CMK (cell line): ENCODE results near the gene LRRC7.

Source experiments
- DNase-seq: peaks from one replicate; pipeline ENCODE4 v3.0.0-alpha.2; 2010; ENCODE audit warnings: low read depth

LRRC7 gene

DNA sequence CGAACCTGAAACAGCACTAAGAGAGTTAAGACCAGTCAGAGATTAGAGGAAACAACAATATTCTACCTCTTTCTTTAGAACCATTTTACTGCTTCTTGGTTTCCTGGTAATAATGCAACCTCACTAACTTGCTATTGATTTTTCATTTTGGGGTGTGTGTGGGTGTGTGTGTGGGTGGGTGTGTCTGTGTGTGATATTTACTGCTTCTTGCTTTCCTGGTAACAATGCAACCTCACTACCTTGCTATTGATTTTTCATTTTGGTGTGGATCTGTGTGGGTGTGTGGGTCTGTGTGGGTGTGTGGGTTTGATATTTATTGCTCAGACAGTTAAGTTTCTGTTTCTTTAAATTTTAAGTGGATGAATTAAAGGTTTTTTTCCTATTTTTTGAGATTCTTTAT, 208.8 kb downstream of the LRRC7 start:
- DNase-seq = no peak

DNA sequence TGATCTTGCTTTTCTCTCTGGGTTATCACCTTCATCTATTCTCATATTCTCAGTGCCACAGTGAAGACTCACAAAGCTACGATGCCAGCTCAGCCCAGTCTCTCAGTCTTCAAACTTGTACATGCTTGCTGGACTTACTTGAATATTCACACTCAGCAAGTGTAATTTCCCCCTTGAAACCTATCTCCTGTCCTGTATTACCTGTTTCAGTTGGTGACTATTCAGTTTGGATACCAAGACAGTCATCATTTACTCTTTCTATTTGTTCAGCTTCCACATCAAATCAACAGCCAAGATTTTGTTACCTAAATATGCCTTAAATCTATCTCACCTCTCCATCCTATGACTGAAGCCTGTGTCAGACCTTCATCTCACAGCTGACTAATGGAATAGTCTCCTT, 209.7 kb downstream of the LRRC7 start:
- DNase-seq = no peak

GRCh38 chr1:69777971-69778370, 210.2 kb downstream of the LRRC7 start:
- no peak for DNase-seq

- DNase-seq = no peak
Observed at GRCh38 chr1:69787151-69787550, 219.4 kb downstream of the LRRC7 start.

- DNase-seq = no peak
Observed at GRCh38 chr1:69791311-69791710, 223.6 kb downstream of the LRRC7 start.

- no peak for DNase-seq
Observed at GRCh38 chr1:69794831-69795230, 227.1 kb downstream of the LRRC7 start.

GRCh38 chr1:69814926-69815325, 247.2 kb downstream of the LRRC7 start:
- DNase-seq = no peak

DNA sequence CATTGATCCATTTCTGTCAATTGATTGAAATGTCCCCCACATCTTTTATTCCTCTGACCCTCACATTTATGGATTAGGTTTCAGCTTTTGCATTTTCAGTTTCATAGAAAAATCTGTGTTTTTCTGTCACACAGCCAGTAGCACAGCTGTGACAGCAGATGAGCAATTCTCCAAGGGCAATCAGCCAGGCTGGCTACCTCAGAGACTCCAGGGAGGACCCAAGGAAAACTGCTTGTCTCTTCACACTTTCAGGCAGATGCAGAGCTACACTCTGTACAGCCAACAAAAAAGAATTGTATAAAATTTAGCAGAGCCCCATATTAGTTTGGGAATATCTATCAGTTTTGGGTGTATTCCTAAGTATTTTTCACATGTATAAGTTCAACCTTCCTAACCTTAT, 257.2 kb downstream of the LRRC7 start:
- DNase-seq = no peak

- DNase-seq = no peak
Observed at GRCh38 chr1:69827732-69828131, 260.0 kb downstream of the LRRC7 start.

GRCh38 chr1:69833536-69833935, 265.8 kb downstream of the LRRC7 start:
- no peak for DNase-seq

DNA sequence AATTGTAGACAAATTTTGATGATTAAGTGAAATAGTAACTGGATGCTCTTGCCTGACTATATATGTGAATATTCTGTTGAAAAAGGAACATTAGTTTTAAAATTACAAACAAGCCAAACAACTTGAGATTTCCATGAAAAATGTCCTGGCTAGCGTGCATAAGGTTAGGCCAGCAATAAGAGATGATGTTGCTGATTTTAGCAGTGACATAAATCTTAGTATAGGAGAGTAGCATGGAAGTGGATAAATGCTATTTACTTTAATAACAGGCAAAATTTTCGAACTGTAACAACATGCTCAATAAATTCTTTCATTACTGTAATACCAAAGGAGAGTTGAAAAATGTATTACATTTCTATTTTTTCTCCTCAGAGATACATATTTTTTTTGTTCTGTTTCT, 266.6 kb downstream of the LRRC7 start:
- no peak for DNase-seq

DNA sequence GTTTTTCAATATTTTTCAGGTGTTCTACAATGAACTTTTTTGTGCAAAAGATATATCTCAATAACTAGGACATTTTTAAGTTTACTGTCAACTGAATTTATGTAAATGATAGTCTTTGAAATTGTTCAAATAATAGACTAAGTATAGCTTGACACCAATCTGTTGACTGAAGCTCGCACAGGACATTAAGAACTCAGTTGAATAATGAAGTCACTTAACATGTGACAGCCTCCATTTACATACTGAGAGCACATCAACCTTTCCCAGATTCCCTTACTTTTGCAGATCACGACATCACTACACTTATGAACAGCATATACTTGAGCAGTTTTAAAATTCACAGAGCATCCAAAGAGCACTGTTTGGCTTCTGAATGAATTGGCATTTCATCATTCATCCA, 268.2 kb downstream of the LRRC7 start:
- DNase-seq = no peak

DNA sequence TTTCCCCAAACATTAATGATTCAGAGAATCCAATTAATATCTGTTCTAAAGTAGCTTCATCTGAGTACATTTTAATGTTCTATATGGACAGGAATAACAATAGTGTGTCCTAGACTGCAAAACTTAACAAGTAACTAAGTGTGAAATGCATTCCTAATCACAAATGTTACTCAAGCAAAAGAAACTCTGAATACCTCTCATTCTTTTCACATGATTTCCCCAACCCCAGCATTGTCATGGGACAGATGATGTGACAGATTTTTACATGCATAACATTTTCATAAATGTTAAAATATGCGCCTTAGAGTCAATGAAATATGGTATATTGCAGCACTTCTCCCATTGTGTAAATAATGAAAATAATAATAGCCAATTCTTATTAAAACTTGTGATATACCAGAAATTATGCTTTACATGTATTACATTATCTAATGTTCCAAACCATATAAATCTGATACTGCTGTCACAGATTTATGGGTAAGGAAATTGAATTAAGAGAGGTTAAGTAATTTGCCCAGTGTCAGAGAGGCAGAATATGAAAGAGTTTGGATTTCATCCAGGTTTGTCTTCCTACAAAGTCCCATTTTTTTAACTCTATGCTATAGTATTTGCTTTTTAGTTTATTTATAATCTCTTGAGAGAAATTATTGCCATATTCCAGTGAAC, 269.4 kb downstream of the LRRC7 start:
- DNase-seq = no peak

- DNase-seq = no peak
Observed at GRCh38 chr1:69842326-69842725, 274.6 kb downstream of the LRRC7 start.

DNA sequence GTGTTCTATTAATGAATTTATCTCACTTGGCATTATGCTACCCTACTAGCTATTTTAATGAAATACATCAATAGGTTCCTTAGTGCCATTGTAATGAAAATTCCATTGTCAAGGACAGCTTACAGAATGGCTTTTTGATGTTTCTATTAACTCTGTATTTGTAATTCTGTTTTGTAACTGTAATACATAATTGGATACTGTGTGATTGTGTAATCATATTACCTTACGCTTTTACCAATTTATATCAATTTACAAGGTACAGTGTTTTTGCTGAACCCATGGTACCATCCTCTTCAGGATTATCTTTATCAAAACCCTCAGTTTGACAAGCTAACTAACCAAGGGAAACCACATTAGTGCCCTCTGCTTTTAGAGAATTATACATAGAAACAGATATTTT, 277.9 kb downstream of the LRRC7 start:
- no peak for DNase-seq

GRCh38 chr1:69846267-69846666, 278.5 kb downstream of the LRRC7 start:
- DNase-seq = no peak

GRCh38 chr1:69847670-69848069, 279.9 kb downstream of the LRRC7 start:
- DNase-seq = no peak

DNA sequence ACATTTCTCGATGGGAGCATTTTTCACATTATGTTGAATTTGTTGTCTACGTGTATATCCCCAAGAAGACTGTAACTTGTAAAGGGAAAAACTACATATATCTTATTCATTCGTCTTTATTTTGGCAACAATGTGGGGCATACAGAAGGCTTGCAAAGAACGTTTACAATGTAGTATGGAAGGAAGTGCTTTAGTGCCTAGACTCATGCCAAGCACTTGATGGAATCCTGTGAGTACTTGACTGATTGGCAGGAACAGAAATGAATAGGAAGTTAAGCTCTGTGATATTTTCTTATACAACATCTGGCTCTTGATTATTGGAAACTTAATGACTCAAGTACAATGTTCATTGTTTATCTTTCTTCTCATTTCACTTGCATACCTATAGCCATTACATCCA, 284.4 kb downstream of the LRRC7 start:
- no peak for DNase-seq

GRCh38 chr1:69852706-69853105, 285.0 kb downstream of the LRRC7 start:
- no peak for DNase-seq

DNA sequence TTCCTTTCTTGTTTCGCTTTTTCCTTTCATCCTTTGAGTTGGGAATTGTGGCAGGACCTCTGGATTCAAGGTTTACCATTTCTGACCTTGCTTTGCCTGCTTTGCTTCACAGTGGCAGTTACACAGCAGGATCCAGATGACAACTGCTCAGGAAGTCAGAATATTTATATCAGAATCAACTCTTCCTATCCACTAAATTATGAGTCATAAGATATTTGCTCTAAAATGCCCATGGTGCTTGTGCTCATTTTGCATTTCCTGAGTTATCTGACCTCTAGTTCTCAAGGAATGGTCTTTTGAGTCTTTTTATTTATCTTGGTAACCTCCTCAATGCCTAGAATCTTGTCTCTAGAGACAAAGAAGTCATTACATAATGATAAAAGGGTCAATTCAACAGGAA, 290.8 kb downstream of the LRRC7 start:
- DNase-seq = no peak

DNA sequence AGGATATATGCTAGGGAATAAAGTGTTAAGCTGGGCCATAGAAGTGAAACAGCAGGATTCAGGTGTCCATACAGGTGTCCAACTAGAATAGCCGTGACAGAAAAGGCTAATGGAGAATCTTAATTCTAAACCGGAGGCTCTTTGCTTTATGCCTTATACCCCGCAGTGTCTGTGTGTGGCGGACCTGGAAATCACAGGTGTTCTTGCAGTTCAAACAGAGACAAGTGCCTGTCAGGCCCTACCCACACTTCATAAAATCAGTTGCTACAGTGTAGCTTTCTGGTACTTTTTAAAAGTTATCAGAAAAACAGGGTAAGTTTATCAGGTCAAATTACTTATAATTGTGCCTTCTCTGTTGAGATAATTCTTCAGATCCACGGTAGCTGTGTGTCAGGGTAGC, 293.9 kb downstream of the LRRC7 start:
- no peak for DNase-seq

DNA sequence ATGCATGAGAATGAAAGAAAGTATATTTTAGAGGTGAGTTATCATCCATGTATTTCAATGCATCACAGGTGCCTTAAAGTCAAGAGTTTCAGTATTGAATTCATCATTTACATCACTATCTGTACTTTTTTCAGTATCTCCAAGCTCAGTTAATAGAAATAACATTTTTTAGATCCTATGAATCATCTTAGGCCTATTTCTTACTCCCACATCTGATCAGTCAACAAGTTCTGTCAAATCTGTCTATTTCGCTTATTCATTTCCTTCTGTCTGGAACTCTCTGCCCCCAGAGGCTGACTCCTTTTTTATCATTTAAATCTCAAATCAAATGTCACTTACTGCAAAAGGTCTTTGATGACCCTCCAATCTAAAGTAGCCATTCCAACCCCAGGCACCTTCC, 295.2 kb downstream of the LRRC7 start:
- DNase-seq = no peak

DNA sequence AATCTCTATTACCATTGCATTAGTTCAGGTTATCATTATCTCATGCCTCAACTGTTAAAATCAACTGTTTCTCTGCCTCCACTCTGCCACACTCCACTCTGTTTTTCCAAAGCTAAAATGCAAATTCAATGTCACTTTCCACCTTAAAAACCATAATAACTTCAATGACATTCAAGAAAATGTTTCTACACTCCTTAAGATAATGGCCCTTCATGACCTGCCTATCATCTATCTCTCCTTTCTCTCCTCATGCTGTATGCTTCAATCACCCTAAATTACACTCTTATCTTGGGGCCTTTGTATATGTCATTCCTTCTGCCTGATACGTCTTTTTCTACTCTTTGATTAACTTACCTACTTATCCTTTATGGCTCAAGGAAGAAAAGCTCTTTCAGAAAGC, 296.0 kb downstream of the LRRC7 start:
- no peak for DNase-seq

DNA sequence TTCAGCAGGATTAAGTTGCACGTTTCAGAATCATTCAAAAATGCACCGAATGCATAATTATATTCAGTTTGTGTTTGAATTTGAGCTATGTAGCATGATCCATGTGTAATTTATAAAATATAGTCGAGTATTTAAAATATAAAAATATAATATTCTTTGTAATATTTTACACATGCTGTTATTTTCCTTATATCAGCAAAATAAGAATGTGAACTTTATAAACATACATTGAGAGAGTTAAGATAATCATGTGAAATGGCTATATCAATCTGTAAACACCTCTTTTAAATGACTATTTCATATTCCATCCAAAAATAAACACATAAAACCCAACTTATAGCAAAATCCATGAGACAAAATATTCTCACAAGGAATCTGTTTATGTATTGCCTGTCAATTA, 303.7 kb downstream of the LRRC7 start:
- no peak for DNase-seq

DNA sequence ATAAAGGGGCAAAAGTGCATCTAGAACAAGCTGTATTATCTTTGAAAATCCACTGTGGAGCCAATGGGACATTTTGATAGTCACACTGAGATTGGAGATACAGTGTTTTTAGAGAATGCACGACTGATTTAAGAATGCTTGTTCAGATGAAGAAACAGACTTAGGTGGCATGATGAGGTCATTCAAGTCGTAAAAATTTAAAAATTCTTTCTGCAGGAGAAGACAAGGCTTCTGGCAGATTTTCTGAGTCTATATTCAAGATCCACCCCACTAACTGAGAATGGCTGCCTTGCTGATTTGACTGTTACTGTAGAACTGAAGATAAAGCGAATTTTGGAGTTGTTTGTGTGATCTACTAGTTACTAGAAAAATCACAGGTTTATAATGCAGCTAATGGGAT, 310.6 kb downstream of the LRRC7 start:
- DNase-seq = no peak
